SK-N-SH (cell line): ENCODE data around the gene HLTF. TPM values are rescaled to one million over a fixed set of nuclear protein-coding genes. Genes with fewer than 3 reads are reported as not detected.

Source experiments
- CTCF ChIA-PET: fragments of 300-600, 350-600 bp; formaldehyde crosslinking; extraction: SDS; loops from one replicate; lab custom pipeline; 2021; lab: Yijun Ruan, JAX
- POLR2A ChIA-PET: fragments of 350-600 bp; sonication (Branson Sonifier 250); formaldehyde crosslinking; extraction: SDS; loops from one replicate; lab custom pipeline; 2020; ENCODE audit warnings: antibody characterized with exemption, inconsistent platforms; lab: Yijun Ruan, JAX
- DNase-seq: peaks from one replicate; pipeline ENCODE4 v3.0.0; 2012
- H2AFZ ChIP-seq: fragments of 200-600 bp; sonication (generic); 2 replicates; pipeline ENCODE4 v1.8.1; 2016; ENCODE audit warnings: antibody characterized with exemption, mild to moderate bottlenecking, low read depth
- H3F3A ChIP-seq: fragments of 200-600 bp; sonication (generic); replicated peaks from 2 replicates; pipeline ENCODE3; 2016; ENCODE audit warnings: antibody characterized with exemption, mild to moderate bottlenecking; ENCODE audit not compliant: insufficient read depth
- H3K27ac ChIP-seq, 2 experiments: fragments of 200-500 bp in 1 of 2; fragments of 200-600 bp in 1 of 2; sonication (Bioruptor generic) in 1 of 2; sonication (generic), shearing (Covaris generic) in 1 of 2; 2 replicates each; pipeline versions ENCODE4 v1.5.1 to v1.6.1; 2014 to 2016; ENCODE audit warnings: low read depth in 2 of 2, inconsistent platforms in 1 of 2, low read length in 1 of 2, mild to moderate bottlenecking in 1 of 2, mixed read lengths in 1 of 2
- H3K27me3 ChIP-seq: fragments of 200-600 bp; sonication (generic), shearing (Covaris generic); 2 replicates; pipeline ENCODE4 v1.6.1; 2016; ENCODE audit warnings: mixed run types; ENCODE audit not compliant: insufficient read depth
- H3K36me3 ChIP-seq, 2 experiments: fragments of 200-500 bp in 1 of 2; fragments of 200-600 bp in 1 of 2; sonication (Bioruptor generic) in 1 of 2; sonication (generic) in 1 of 2; replicated peaks in 1 of 2; 2 replicates each; pipeline versions ENCODE3 to v1.5.1; 2014 to 2016; ENCODE audit warnings: low read length in 1 of 2, mild to moderate bottlenecking in 1 of 2; ENCODE audit not compliant: insufficient read depth in 2 of 2, control insufficient read depth in 1 of 2
- H3K4me1 ChIP-seq, 2 experiments: fragments of 200-500 bp in 1 of 2; fragments of 200-600 bp in 1 of 2; sonication (Bioruptor generic) in 1 of 2; sonication (generic), shearing (Covaris generic) in 1 of 2; 2 replicates each; pipeline versions ENCODE4 v1.5.1 to v1.6.1; 2014 to 2016; ENCODE audit warnings: low read depth in 1 of 2, low read length in 1 of 2, mixed run types in 1 of 2; ENCODE audit not compliant: insufficient read depth in 2 of 2, control insufficient read depth in 1 of 2
- H3K4me2 ChIP-seq: fragments of 200-600 bp; sonication (generic), shearing (Covaris generic); 2 replicates; pipeline ENCODE4 v1.6.1; 2017; ENCODE audit warnings: mixed run types
- H3K4me3 ChIP-seq, 2 experiments: fragments of 200-500 bp in 1 of 2; fragments of 200-600 bp in 1 of 2; sonication (Bioruptor generic) in 1 of 2; sonication (generic), shearing (Covaris generic) in 1 of 2; 2 replicates each; pipeline versions ENCODE4 v1.5.1 to v1.8.1; 2014 to 2016; ENCODE audit warnings: low read depth in 2 of 2, inconsistent platforms in 1 of 2, low read length in 1 of 2, mild to moderate bottlenecking in 1 of 2, mixed read lengths in 1 of 2, moderate library complexity in 1 of 2
- H3K79me2 ChIP-seq: fragments of 200-600 bp; sonication (generic); 2 replicates; pipeline ENCODE4 v1.8.1; 2017; ENCODE audit warnings: mild to moderate bottlenecking; ENCODE audit not compliant: insufficient read depth
- H3K9ac ChIP-seq: fragments of 200-600 bp; sonication (generic); 2 replicates; pipeline ENCODE4 v1.6.1; 2017; ENCODE audit warnings: mixed run types
- H3K9me2 ChIP-seq: fragments of 200-600 bp; sonication (generic); 2 replicates; pipeline ENCODE4 v1.6.1; 2017; ENCODE audit warnings: mixed run types
- H3K9me3 ChIP-seq: fragments of 200-600 bp; sonication (generic); 2 replicates; pipeline ENCODE4 v1.6.1; 2017; ENCODE audit warnings: mixed run types, mild to moderate bottlenecking, moderate library complexity
- H4K20me1 ChIP-seq: fragments of 200-600 bp; sonication (generic); 2 replicates; pipeline ENCODE4 v1.6.1; 2017; ENCODE audit warnings: mild to moderate bottlenecking, mixed run types; ENCODE audit not compliant: insufficient read depth
- CHD2 ChIP-seq: fragments of 150-350 bp; IDR thresholded peaks from 2 replicates; pipeline ENCODE4 v1.6.1; 2018; ENCODE audit warnings: low read length; ENCODE audit not compliant: partially characterized antibody
- CTCF ChIP-seq: fragments of 200-600 bp; sonication (generic); IDR thresholded peaks from 2 replicates; pipeline ENCODE4 v1.6.1; 2017; ENCODE audit warnings: antibody characterized with exemption, mild to moderate bottlenecking, moderate library complexity
- ELF1 ChIP-seq: IDR thresholded peaks from 2 replicates; pipeline ENCODE4 v1.4.0; 2012
- EZH2phosphoT487 ChIP-seq: fragments of 200-600 bp; sonication (generic); IDR thresholded peaks from 2 replicates; pipeline ENCODE4 v1.6.1; 2017; ENCODE audit warnings: low read depth, mixed run types, mild to moderate bottlenecking, antibody characterized with exemption, moderate library complexity, borderline replicate concordance
- FOXM1 ChIP-seq: IDR thresholded peaks from 2 replicates; pipeline ENCODE4 v1.4.0; 2012; ENCODE audit warnings: low read depth, mild to moderate bottlenecking
- GABPA ChIP-seq: IDR thresholded peaks from 2 replicates; pipeline ENCODE4 v1.4.0; 2012; ENCODE audit warnings: low read depth, mild to moderate bottlenecking
- MEF2A ChIP-seq: IDR thresholded peaks from 2 replicates; pipeline ENCODE4 v1.4.0; 2012; ENCODE audit warnings: low read depth, borderline replicate concordance
- MXI1 ChIP-seq: IDR thresholded peaks from 2 replicates; pipeline ENCODE4 v1.6.1; 2012; ENCODE audit warnings: mild to moderate bottlenecking, low read depth, low read length, improper control_type of control experiment
- POLR2AphosphoS5 ChIP-seq: IDR thresholded peaks from 2 replicates; pipeline ENCODE4 v1.6.1; 2012; ENCODE audit warnings: low read depth, low read length
- RCOR1 ChIP-seq: fragments of 150-350 bp; IDR thresholded peaks from 2 replicates; pipeline ENCODE4 v1.6.1; 2017; ENCODE audit warnings: antibody characterized with exemption, low read length
- RXRA ChIP-seq: IDR thresholded peaks from 2 replicates; pipeline ENCODE4 v1.4.0; 2012; ENCODE audit warnings: low read depth, mild to moderate bottlenecking, borderline replicate concordance
- SIN3A ChIP-seq: IDR thresholded peaks from 2 replicates; pipeline ENCODE4 v1.6.1; 2012; ENCODE audit warnings: low read depth, mild to moderate bottlenecking, low read length, moderate library complexity, borderline replicate concordance
- SMC3 ChIP-seq: IDR thresholded peaks from 2 replicates; pipeline ENCODE4 v1.6.1; 2012; ENCODE audit warnings: low read depth, low read length, improper control_type of control experiment
- TCF12 ChIP-seq: IDR thresholded peaks from 2 replicates; pipeline ENCODE4 v1.4.0; 2012
- YY1 ChIP-seq: IDR thresholded peaks from 2 replicates; pipeline ENCODE4 v1.4.0; 2012; ENCODE audit warnings: low read depth, mild to moderate bottlenecking
- ZBTB33 ChIP-seq: IDR thresholded peaks from 2 replicates; pipeline ENCODE4 v1.4.0; 2012; ENCODE audit warnings: low read depth, borderline replicate concordance
- WGBS: methylation state at CpG from one replicate; pipeline ENCODE4 v1.1.6; 2017; ENCODE audit warnings: low lambda C conversion rate; 5-methylcytosine and 5-hydroxymethylcytosine counted together
- polyA plus RNA-seq, 3 experiments: library from polyadenylated mRNA; depleted of rRNA; stranded (reverse); fragments of >200 nt; gene quantifications; 2 replicates each; pipeline ENCODE4 v1.2.3, GENCODE V29; 2012
- TF ChIP-seq, protein P1 (sequence below): IDR thresholded peaks from 2 replicates; pipeline ENCODE4 v1.4.0; 2012; ENCODE audit warnings: low read depth
- TF ChIP-seq, protein P2 (sequence below): IDR thresholded peaks from 2 replicates; pipeline ENCODE4; 2012
- TF ChIP-seq, protein P3 (sequence below): fragments of 150-350 bp; IDR thresholded peaks from 2 replicates; pipeline ENCODE4 v1.6.1; 2017; ENCODE audit warnings: antibody characterized with exemption, low read length, low read depth, borderline replicate concordance

The HLTF gene
- polyA plus RNA-seq, 1 of the 3 experiments (the other 2 are of a cell fraction), result 10.1 TPM

GRCh38 chr3:149122721-149123578 is 36.6 kb upstream of the HLTF start:
- Histone ChIP-seq H3K36me3 (no peaks in the 10 kb centered on the region), H3F3A (peaks cover 3% of the 10 kb centered on the region), H3K4me3 (no peak overlapping the region), H3K9me3 (no peaks in the 10 kb centered on the region), H3K27me3 (no peaks in the 10 kb centered on the region), H2AFZ (no peak overlapping the region), H4K20me1 (no peaks in the 10 kb centered on the region), H3K79me2 (no peaks in the 10 kb centered on the region), H3K4me2 (no peak overlapping the region), H3K9me2 (no peaks in the 10 kb centered on the region), H3K4me1 (no peaks in the 10 kb centered on the region), H3K9ac (no peak overlapping the region), H3K27ac (no peak overlapping the region)
- WGBS, result 81% methylated on average over 4 of the region's 4 CpGs
- CTCF ChIA-PET, result interaction anchor here (0.7 to 8.2 kb wide), 3 partner anchors 150 to 342 kb away, joined by 4 to 126 read pairs (median 5); no protein-coding TSS in a partner anchor
- no peak for TF ChIP-seq ELF1
- TF ChIP-seq POLR2AphosphoS5, result no peak
- TF ChIP-seq ZBTB33, result no peak
- no peak for TF ChIP-seq EZH2phosphoT487
- no peak for TF ChIP-seq MXI1
- no peak for TF ChIP-seq SMC3
- no peak for TF ChIP-seq CHD2
- TF ChIP-seq, protein P1, sequence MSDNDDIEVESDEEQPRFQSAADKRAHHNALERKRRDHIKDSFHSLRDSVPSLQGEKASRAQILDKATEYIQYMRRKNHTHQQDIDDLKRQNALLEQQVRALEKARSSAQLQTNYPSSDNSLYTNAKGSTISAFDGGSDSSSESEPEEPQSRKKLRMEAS, result no peak
- TF ChIP-seq, protein P2, sequence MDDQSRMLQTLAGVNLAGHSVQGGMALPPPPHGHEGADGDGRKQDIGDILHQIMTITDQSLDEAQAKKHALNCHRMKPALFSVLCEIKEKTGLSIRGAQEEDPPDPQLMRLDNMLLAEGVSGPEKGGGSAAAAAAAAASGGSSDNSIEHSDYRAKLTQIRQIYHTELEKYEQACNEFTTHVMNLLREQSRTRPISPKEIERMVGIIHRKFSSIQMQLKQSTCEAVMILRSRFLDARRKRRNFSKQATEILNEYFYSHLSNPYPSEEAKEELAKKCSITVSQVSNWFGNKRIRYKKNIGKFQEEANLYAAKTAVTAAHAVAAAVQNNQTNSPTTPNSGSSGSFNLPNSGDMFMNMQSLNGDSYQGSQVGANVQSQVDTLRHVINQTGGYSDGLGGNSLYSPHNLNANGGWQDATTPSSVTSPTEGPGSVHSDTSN, result no peak
- TF ChIP-seq RCOR1, result no peak
- TF ChIP-seq MEF2A, result no peak
- TF ChIP-seq SIN3A, result no peak
- TF ChIP-seq, protein P3, sequence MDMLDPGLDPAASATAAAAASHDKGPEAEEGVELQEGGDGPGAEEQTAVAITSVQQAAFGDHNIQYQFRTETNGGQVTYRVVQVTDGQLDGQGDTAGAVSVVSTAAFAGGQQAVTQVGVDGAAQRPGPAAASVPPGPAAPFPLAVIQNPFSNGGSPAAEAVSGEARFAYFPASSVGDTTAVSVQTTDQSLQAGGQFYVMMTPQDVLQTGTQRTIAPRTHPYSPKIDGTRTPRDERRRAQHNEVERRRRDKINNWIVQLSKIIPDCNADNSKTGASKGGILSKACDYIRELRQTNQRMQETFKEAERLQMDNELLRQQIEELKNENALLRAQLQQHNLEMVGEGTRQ, result no peak
- no peak for TF ChIP-seq YY1
- no peak for TF ChIP-seq GABPA
- TF ChIP-seq RXRA, result no peak
- TF ChIP-seq TCF12, result no peak
- no peak for TF ChIP-seq CTCF
- no peak for TF ChIP-seq FOXM1
- POLR2A ChIA-PET, result no interaction called here
- no peak for DNase-seq
